ENCODE data around the gene RREB1.
"Not testable (repeated sequence)": the region's sequence is repeated elsewhere in the genome, so short reads cannot be mapped to it uniquely, and the experiment has no call there.

The RREB1 gene

DNA sequence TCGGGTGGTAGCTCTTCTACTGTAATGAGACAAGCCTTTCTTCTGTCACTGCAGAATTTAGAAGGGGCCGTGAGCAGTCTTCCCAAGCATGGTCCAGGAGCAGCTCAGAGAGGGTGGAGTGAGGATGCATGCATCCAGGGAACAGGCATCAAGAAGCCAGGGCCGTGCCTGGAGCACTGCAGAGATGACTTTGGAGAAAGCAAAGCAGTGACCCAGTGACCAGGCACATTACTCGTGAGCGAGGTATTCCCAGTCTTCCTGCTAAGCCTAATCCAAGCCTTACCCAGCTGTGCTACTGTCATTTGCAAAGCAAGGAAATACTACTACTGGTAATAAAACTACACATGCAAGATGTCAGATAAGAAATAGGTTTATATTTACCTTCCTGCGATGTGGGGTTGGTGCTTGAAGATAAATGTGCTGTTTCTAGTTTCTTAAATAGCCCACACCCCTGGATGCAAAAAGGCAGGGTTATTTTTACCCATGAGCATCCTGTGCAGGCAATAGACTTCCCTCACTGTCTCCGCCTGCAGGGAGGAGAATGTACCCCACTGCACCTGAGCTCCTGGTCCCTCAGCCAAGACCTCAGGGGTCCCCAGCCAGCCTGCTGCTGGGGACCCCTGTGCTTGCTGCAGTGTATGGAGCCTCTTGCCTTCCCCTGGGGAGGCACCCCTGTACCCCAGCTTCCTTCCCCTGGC is 142.3 kb downstream of the RREB1 start:
- no peak for DNase-seq

DNA sequence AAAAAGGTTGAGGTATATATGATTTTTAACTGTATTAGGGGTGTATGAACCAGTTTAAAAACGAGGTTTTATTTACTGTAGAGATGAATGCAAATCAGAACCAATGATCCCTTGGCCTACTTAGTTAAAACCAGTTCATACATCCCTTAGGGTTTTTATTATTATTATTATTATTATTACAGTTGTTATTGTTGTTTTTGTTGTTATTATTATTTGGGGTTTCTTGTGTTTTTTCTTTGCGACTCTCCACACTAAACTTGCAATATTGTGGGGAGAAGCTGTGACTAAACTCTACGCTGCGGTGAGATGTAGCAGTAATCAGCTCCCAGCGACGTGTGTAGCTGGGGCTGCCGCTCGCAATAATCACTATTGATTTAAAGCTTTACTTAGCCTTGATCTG is 143.1 kb downstream of the RREB1 start:
- no peak for DNase-seq

DNA sequence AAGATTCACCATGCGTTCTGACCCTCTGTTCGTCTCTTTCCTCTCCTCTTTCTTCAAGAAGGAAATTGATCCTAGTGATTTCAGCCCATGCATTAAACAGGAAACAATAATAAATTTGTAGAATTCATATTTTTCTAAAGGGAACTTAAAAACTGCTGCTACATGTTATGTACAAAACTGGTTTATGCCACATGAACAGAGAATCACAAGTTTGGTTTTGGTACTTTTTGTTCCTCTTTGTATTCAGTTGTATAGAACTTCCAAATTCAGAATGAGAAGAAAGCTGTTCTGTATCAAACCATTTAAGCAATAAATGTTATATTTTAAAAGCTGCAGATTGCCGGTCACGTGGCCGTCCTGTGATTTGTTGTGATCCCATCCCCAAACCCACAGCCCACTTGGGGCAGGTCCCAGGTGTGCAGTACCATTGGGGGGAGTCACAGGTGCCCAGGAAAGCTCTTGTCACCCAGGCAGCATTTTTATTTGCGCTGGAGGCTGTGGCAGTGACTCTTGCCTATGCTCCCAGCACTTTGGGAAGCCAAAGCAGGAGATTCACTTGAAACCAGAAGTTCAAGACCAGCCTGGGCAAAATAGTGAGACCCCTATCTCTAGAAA is 144.0 kb downstream of the RREB1 start:
- no peak for DNase-seq

DNA sequence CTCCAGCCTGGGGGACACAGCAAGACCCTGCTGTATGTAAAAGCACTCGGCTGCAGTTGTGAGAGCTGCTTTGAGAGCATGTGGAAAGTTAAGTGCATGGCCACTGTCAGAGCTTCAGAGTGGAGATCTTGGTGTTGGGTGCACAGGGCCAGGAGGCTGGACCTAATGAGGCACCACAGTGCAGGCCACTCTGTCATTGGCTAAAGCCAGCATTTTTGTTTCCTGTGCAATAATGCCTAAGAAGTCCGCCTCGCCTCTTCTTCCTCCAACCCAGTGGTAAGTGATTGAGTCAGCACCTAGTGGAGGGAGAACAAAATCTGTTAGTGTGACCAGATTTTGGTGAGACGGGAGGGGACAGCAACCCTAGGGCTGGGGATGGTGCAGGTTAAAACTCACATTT is 144.6 kb downstream of the RREB1 start:
- DNase-seq: no peak

DNA sequence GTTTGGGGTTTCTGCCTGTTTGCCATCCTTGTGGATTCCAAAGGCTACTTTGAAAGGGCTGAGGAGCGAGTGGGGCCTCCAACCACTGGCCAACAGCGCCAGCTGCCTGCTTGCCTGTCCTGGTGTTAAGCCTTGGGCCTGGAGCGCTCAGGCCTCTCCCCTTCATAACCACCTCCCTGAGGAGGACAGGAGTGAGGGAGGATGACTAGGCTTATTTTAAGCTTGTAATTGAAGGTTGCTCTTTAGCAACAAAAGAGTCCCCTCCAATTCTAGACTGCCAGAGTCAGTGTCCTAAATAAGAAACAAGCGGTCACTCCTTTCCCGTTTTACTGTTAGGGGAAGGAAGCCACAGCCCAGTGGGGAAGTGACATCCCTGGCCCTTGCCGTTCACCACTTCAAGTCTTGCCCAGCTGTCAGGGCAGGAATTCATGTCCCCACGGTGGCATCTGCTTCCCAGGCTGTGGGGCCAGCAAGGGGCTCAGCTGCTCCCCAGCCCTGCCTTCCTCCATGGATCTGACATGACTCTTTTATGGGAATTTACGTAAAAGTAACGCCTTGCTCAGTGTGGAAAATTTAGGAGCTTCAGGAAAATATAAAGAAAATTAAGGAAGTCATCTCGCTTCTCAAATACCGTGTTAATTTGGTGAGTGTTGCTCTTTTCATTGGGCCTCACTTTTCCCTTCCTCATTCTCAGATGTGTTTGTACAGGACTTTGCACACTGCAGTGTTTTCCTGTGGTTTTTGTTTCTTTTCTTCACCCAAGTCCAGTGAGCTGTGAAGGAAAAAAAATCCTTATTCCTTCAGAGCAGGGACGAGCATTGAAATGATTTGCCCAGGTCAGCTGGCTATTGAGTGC is 147.4 kb downstream of the RREB1 start:
- DNase-seq: no peak

DNA sequence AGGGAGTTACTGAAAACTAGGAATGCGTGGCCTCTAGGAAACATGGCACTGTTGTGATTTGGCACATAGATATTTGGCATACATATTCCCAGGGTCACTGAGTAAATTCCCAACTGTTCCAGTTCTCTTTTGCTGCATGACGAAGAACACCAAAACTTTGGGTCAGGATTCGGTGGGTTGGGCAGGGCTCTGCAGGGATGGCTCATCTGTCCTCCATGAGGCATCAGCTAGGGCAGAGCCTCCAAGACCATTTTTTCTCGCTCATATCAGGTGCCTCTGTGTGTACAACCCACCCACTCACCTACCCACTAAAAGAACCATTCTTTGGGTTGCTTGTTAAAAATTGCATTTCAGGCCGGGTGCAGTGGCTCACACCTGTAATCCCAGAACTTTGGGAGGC is 148.2 kb downstream of the RREB1 start:
- no peak for DNase-seq

DNA sequence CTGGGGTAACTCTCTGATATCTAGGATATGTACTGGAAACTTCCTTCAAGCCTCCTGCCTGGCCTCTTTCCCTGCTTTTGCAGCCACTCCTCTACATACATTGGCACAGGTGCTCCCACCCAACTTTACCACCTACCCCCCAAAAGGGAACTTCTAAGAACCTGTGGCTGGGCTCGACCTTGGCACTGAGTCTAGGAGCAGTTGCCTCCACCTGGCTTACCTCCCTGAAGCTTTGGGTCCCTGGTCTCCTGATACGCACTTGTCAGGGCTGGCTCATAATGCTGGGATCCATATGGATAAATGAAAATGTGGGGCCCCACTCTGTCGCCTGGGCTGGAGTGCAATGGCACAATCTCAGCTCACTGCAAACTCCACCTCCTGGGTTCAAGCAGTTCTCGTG is 149.0 kb downstream of the RREB1 start:
- no peak for DNase-seq

DNA sequence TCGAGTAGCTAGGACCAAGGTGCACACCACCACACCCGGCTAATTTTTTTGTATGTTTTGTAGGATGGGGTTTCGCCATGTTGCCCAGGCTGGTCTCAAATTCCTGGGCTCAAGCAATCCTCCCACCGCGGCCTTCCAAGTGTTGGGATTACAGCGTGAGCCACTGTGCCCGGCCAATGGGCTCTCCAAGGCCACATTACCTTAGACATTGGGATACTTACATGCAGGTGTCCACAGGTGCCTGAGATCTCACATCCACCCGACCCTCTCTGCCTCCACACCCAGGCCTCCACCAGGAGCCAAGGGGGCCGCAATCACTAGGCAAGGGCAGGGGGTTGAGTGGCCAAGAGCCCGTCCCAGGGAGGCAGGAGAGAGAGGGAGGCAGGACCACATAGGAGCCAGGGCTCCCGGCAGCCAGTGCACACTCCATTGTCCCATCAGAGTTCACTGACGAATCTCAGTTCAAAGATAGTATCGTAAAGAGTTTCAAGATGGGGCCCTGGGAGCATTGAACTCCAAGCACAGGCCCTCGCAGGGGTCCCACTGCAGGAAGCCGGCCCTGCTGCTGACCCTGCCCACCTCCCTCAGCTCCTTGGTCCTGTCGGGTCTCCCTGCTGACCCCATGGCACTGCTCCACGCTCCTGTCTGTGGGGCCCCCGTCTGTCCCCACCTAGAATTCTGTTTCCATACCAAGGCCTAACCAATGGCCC is 149.9 kb downstream of the RREB1 start:
- DNase-seq: no peak

DNA sequence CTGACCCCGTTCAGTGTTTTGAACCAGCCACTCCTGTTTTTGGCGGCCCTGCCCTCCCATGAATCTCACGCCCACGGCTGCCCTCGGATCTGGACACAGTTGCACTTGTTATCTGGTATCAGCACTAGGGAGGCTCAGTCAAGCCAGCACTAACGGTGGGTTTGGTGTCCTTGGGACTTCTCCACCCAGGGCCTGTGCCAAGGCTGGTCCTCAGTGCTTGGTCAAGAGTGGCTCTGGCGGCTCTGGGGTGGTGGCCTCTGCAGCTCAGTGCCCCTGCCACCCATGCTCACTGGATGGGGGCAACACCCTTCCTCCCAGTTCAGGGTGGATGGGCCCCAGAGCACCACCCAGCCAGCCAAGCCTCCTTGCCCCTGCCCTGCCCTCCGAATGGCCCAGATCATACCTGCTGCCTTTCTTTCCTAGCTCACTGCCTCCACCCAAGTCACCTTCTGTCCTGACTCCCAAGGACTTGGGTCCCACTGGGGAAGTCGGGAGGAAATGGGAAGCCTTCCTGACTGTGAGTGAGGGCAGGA is 150.5 kb downstream of the RREB1 start:
- DNase-seq: no peak

DNA sequence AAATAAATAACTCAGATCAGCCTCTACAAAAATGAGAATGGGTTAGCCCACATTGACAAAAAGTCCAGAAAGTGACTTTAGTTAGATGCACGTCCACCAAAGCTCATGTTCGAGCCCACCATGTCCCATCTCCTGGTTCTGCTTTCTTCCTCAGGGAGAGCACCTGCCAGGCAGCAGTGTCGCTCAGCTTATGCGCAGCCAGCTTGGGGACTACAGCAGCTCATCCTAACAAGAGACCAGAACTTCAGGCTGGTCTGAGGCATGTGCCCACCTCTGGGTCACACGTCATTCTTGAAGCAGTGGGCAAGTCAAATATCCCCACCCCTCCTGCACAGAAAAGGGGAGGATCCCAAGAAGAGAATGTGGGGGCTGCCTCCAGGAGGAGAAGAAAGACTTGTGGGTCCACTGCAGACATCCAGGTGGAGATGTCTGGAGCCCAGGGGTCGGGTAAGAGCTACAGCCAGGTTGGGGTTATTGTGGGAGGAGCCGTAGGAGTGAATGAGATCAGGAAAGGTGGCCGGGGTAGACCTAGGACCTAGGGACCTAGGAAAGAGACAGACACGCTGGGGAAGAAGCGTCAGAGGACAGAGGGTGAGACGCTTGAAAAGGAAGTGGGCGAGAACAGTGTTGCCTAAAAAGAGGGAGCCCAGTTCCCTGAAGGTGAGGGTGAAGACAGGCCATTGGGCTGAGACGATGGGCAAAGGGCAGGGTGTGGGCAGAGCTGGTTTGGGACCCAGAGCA is 152.7 kb downstream of the RREB1 start:
- DNase-seq: no peak

DNA sequence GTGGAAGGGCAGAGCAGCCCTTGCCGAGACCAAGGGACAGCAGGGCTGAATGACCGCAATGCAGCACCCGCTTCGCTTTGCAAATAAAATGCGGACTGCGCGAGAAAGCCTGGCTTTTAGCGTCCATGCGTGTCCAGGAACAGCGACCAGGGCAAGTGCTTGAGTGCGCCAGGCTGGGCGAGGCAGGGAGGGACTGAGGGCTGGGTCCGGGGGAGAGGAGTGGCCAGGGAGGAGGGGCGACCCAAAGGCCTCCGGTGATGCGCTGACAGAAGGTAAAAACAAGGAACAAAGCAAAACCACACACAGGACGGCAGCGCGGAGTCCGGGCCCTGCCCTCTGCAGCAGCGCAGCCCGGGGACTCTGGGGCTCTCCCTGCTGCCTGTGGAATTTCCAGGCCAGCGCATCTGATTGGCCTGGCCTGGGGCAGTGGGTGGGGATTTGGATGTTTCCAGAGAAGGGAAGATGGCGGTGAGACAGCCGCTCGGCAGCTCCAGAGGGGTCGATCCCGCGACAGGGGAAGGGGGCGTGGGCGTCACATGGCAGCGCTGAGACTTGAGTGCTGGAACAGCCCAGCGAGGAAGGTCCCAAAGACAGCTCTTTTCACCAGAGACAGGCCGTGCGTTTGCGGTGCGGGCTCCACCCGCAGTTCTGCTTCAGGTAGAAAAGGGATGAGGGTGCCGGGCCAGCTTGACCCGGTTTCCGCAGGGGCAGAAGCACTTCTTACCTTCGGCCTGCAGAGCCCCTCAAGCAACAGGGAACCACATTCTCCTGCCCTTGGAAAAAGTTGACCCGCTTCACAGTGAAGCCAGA is 153.5 kb downstream of the RREB1 start:
- DNase-seq: peak; percentile 63

DNA sequence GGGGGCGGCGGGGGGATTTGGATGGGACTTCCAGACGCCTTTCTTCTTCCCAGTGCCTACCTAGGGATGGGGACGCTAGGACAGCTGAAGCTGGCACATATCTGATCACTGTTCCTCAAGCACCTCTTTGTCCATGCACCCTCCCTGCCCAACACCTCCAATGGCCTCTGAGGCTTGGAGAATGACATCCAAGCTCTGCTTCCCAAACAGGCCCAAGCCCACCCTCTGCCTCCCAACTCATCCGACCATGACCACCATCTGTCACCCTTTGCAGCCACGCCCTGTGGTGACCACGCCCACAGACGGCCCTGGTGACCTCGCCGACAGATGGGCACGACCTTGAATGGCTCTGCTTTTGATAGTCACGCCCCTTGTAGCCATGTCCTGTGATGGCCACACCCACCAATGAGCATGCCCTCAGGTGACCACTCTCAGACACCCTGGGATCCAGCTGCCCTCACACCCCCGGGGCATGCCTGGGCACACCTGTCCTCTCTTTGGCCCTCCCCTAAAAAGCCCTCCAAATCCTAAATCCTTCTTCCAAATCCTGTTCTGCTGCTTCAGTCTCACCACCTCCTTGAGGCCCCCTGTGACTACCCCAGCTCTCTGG is 154.2 kb downstream of the RREB1 start:
- peak; percentile 40 for DNase-seq

DNA sequence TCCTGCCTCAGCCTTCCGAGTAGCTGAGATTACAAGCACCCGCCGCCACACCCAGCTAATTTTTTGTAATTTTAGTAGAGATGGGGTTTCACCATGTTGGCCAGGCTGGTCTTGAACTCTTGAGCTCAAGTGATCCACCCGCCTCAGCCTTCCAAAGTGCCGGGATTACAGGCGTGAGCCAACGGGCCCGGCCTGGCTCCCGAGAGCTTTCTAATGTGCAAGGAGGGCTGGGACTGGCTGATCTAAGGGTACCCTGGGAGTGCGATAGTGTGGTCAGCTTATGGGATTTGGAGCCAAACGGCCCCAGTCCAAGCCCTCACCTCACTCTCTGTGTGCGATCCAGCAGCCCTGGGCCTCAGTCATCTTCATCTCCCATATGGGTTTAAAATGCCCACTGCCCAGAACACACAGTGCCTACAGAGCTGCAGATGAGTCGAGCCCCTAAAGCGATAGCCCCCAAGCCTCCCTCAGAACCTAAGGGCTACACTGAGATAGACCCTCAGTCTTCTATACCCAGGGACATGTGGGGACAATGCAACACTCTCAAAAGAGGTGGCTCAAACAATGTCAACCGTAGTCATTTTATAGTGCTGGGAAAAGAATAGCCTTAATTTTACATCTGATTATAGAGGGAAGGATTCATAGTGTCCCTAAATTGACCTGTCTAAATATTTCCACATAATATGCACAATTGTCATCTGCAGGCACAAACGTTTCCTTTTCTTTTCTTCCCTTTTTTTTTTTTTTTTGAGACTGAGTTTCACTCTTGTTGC is 155.2 kb downstream of the RREB1 start:
- DNase-seq: no peak

DNA sequence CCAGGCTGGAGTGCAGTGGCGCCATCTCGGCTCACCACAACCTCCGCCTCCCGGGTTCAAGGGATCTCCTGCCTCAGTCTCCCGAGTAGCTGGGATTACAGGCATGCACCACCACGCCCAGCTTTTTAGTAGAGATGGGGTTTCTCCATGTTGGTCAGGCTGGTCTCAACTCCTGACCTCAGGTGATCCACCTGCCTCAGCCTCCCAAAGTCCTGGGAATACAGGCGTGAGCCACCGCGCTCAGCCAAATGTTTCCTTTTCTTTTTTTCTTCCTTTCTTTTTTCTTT is 155.7 kb downstream of the RREB1 start:
- not testable (repeated sequence) for DNase-seq

DNA sequence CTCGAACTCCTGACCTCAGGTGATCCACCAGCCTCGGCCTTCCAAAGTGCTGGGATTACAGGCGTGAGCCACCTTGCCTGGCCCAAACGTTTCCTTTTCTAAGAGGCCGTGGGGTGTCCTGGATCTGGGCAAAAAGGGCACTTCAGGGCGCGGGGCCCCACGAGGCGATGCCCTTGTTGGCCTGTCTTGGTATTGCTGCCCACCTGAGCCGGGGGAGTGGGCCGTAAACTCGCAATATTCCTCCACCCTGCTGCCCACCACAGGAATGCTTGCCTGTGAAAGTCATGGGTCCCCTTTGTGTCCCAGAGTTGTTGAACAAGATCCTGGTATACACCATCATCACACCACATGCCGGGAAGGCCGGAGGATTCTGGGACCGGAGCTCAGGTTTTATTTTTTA is 156.3 kb downstream of the RREB1 start:
- no peak for DNase-seq

DNA sequence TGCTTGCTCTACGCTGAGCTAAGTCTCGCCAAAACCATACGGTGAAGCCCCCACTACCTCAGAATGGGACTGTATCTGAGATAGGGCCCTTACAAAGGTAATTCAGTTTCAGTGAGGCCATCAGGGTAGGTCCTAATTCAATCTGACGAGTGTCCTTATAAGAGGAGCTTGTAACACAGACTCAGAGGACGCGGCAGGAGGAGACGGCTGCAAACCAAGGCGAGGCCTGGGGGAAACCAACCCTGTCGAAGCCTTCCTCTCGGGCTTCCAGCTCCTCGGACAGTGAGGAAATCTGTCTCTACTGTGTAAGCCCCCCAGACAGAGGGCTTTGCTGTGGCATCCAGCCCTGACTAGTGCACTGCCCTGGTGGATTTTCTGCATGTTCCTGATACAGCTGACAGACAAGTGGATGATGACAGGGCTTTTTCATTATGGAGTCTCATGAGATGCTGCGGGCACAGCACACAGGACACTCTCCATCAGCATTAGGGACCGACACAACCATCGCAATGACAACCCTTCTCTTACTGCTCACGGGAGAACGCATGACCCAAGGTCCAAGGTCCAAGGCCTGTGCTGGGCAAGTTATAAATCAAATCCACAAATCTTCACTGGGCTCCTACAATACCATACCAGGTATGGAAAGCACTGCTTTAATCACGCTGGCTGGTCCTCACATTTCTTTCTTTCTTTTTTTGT is 157.1 kb downstream of the RREB1 start:
- DNase-seq: no peak

DNA sequence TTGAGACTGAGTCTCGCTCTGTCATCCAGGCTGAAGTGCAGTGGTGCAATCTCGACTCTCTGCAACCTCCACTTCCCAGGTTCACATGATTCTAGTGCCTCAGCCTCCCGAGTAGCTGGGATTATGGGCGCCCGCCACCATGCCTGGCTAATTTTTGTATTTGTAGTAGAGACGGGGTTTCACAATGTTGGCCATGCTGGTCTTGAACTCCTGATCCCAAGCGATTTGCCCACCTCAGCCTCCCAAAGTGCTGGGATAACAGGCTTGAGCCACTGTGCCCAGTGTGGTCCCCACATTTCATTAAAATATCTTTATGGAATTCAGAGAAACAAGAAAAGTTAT is 157.6 kb downstream of the RREB1 start:
- not testable (repeated sequence) for DNase-seq

DNA sequence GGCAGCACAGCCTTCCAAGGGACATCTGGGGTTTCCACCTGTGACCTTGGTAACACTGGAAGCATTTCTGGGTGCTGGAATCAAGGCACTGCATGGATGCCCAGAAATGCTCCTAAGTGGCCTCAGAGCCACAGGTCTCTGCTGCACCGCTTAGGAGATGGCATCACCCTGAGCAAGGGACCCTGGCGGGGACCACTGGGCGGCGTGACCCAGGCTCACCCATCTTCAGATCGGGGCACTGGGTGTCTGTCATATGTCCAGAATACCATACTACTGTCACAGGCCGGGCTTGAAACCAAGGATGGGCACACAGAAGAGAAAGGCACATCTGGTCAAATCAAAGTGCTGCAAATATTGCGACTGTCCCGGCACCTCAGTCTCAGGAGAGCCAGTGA is 159.3 kb downstream of the RREB1 start:
- DNase-seq: no peak

DNA sequence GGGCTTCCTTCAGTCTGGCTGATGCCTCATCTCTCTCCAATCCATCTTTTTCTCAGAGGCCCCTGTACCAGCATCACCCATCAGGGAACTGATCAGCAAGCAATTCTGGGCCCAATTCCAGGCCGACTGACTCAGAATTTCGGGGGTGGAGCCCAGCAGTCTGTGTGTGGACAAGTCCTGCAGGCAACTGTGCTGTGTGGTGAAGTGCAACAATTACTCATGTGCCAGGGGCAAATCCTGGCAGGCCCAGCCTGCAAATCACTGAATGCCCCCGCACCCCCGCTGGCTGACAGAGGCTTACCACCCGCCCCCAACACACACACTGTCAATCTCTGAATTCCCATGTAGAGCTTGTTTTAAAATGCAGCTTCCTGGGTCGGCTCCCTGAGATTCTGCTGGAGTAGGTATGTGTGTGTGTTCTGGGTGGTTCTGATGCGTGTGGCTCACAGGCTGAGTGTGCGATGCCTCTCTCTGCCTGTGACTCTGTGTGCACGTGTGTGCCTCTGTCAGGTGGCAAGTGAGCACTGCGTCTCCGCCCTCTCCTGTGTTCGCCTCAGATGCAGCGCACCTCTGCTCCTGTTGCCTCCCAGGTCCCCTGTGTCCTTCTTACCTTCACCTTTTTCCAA is 159.8 kb downstream of the RREB1 start:
- DNase-seq: peak; percentile 22
